SK-N-SH treated with all-trans-retinoic acid at 6 μM for 48 hours (cell line): ENCODE data around the gene NFIX.

Source experiments
- ARNTL ChIP-seq: fragments of 450-650 bp; formaldehyde crosslinking; IDR thresholded peaks from 2 replicates; pipeline ENCODE4 v1.5.0; 2020; ENCODE audit warnings: low read depth, mild to moderate bottlenecking, moderate library complexity, borderline replicate concordance
- BACH2 ChIP-seq: fragments of 250-450 bp; sonication (Bioruptor Pico); IDR thresholded peaks from 2 replicates; pipeline ENCODE4 v1.9.0; 2021; ENCODE audit warnings: mild to moderate bottlenecking, borderline replicate concordance
- ISL1 ChIP-seq: fragments of 250-450 bp; sonication (Bioruptor Pico); IDR thresholded peaks from 2 replicates; pipeline ENCODE4 v2.1.2; 2022; ENCODE audit warnings: mild to moderate bottlenecking, moderate library complexity
- TCF4 ChIP-seq: fragments of 250-450 bp; sonication (Bioruptor Pico); IDR thresholded peaks from 2 replicates; pipeline ENCODE4 v1.8.0; 2021; ENCODE audit warnings: mild to moderate bottlenecking, moderate library complexity, borderline replicate concordance
- TSHZ2 ChIP-seq: fragments of 250-450 bp; sonication (Bioruptor Pico); IDR thresholded peaks from 2 replicates; pipeline ENCODE4 v1.5.0; 2020; ENCODE audit warnings: mild to moderate bottlenecking, moderate library complexity
- ZC3H10 ChIP-seq: fragments of 250-450 bp; sonication (Bioruptor Pico); IDR thresholded peaks from 2 replicates; pipeline ENCODE4 v1.5.1; 2021; ENCODE audit warnings: mild to moderate bottlenecking, moderate library complexity
- ZFP30 ChIP-seq: fragments of 450-650 bp; formaldehyde crosslinking; IDR thresholded peaks from 2 replicates; pipeline ENCODE4 v1.5.0; 2022; ENCODE audit warnings: mild to moderate bottlenecking, moderate library complexity
- ZNF565 ChIP-seq: fragments of 450-650 bp; formaldehyde crosslinking; conservative IDR thresholded peaks from 2 replicates; pipeline ENCODE4 v1.5.0; 2020; ENCODE audit warnings: low read depth, mild to moderate bottlenecking, moderate library complexity
- ZNF70 ChIP-seq: fragments of 450-650 bp; formaldehyde crosslinking; IDR thresholded peaks from 2 replicates; pipeline ENCODE4 v1.5.0; 2020; ENCODE audit warnings: mild to moderate bottlenecking, moderate library complexity
- TF ChIP-seq, protein P1 (sequence below): fragments of 250-450 bp; sonication (Bioruptor Pico); IDR thresholded peaks from 2 replicates; pipeline ENCODE4 v1.8.0; 2020; ENCODE audit warnings: mild to moderate bottlenecking, moderate library complexity, borderline replicate concordance

DNA sequence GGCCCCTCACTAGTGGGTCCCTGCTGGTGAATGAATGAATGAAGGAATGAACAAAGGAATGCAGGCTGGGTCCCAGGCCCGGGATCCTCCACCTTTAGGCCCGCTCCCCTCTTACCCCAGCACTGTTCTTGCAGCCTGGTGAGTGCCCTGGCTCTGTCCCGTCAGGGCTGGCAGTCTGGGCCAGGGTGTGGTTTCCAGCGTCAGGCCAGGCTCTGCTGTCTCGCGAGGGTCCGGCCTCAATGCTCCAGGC lies 107.1 kb downstream of the NFIX start:
- no peak for TF ChIP-seq TCF4 (CRISPR knock-in tag)
- TF ChIP-seq, protein P1, sequence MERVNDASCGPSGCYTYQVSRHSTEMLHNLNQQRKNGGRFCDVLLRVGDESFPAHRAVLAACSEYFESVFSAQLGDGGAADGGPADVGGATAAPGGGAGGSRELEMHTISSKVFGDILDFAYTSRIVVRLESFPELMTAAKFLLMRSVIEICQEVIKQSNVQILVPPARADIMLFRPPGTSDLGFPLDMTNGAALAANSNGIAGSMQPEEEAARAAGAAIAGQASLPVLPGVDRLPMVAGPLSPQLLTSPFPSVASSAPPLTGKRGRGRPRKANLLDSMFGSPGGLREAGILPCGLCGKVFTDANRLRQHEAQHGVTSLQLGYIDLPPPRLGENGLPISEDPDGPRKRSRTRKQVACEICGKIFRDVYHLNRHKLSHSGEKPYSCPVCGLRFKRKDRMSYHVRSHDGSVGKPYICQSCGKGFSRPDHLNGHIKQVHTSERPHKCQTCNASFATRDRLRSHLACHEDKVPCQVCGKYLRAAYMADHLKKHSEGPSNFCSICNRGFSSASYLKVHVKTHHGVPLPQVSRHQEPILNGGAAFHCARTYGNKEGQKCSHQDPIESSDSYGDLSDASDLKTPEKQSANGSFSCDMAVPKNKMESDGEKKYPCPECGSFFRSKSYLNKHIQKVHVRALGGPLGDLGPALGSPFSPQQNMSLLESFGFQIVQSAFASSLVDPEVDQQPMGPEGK (CRISPR knock-in tag), result no peak
- no peak for TF ChIP-seq ZC3H10 (CRISPR knock-in tag)
- TF ChIP-seq ZNF565, result no peak
- no peak for TF ChIP-seq TSHZ2
- no peak for TF ChIP-seq ZFP30 (CRISPR knock-in tag)
- no peak for TF ChIP-seq ZNF70 (CRISPR knock-in tag)
- TF ChIP-seq ISL1, result no peak
- no peak for TF ChIP-seq ARNTL (CRISPR knock-in tag)
- TF ChIP-seq BACH2, result no peak
